ENCODE results near the gene CT45A5.
"Not testable (repeated sequence)": the region's sequence is repeated elsewhere in the genome, so short reads cannot be mapped to it uniquely, and the experiment has no call there.

The CT45A5 gene, protein sequence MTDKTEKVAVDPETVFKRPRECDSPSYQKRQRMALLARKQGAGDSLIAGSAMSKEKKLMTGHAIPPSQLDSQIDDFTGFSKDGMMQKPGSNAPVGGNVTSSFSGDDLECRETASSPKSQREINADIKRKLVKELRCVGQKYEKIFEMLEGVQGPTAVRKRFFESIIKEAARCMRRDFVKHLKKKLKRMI

DNA sequence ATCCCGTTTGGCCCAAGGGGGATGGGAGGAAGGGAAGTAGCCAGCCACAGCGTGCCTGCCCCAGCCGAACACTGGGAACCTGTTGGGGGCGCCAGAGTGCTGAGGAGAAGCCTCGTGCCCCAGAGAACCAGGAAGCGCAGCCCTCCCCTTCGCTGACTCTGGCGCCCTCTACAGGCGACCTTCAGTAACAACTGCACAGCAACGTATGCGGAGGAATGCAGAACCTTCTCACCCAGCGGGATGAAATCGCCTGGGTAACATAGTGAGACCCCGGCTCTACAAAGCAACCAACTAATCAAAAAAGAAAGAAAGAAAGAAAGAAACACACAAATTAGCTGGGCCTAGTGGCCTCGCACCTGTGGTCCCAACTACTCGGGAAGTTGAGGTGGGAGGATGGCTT, at the start of gene CT45A5:
TSS of gene CT45A5 (minus strand) at position 101 of the 400 bp plus-strand sequence. CDS start 3,774 bp downstream, outside the sequence.
- H3K9me3 ChIP-seq (ENCODE audit: low read length); H3K4me3 ChIP-seq (ENCODE audit: low read length); H3K27me3 ChIP-seq (ENCODE audit: insufficient read depth, low read length); H3K4me1 ChIP-seq (ENCODE audit: insufficient read depth, low read length); H3K36me3 ChIP-seq (ENCODE audit: insufficient read depth, low read length); H2AFZ ChIP-seq (ENCODE audit: low read depth, low read length): not testable (repeated sequence)

DNA sequence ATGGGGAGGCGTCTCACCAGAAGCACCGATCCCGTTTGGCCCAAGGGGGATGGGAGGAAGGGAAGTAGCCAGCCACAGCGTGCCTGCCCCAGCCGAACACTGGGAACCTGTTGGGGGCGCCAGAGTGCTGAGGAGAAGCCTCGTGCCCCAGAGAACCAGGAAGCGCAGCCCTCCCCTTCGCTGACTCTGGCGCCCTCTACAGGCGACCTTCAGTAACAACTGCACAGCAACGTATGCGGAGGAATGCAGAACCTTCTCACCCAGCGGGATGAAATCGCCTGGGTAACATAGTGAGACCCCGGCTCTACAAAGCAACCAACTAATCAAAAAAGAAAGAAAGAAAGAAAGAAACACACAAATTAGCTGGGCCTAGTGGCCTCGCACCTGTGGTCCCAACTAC, 34.6 kb upstream of the CT45A5 start, which contains the start of gene CT45A2:
TSS of gene CT45A2 (minus strand) at position 101 of the 400 bp plus-strand sequence. CDS start 3,747 bp downstream, outside the sequence.
- not testable (repeated sequence) for H3K4me3 ChIP-seq (ENCODE audit: low read length); H3K4me1 ChIP-seq (ENCODE audit: insufficient read depth, low read length); H3K9me3 ChIP-seq (ENCODE audit: low read length); H3K27me3 ChIP-seq (ENCODE audit: insufficient read depth, low read length); H2AFZ ChIP-seq (ENCODE audit: low read depth, low read length); H3K36me3 ChIP-seq (ENCODE audit: insufficient read depth, low read length)

DNA sequence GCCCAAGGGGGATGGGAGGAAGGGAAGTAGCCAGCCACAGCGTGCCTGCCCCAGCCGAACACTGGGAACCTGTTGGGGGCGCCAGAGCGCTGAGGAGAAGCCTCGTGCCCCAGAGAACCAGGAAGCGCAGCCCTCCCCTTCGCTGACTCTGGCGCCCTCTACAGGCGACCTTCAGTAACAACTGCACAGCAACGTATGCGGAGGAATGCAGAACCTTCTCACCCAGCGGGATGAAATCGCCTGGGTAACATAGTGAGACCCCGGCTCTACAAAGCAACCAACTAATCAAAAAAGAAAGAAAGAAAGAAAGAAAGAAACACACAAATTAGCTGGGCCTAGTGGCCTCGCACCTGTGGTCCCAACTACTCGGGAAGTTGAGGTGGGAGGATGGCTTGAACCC, 17.4 kb upstream of the CT45A5 start, which contains the start of gene CT45A6:
TSS of gene CT45A6 (minus strand) at position 101 of the 400 bp plus-strand sequence. CDS start 3,794 bp downstream, outside the sequence.
- H3K36me3 ChIP-seq (ENCODE audit: insufficient read depth, low read length); H3K27me3 ChIP-seq (ENCODE audit: insufficient read depth, low read length); H3K4me3 ChIP-seq (ENCODE audit: low read length); H3K4me1 ChIP-seq (ENCODE audit: insufficient read depth, low read length); H2AFZ ChIP-seq (ENCODE audit: low read depth, low read length); H3K9me3 ChIP-seq (ENCODE audit: low read length): not testable (repeated sequence)

DNA sequence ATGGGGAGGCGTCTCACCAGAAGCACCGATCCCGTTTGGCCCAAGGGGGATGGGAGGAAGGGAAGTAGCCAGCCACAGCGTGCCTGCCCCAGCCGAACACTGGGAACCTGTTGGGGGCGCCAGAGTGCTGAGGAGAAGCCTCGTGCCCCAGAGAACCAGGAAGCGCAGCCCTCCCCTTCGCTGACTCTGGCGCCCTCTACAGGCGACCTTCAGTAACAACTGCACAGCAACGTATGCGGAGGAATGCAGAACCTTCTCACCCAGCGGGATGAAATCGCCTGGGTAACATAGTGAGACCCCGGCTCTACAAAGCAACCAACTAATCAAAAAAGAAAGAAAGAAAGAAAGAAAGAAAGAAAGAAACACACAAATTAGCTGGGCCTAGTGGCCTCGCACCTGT, 17.2 kb downstream of the CT45A5 start, which contains the start of gene CT45A3:
TSS of gene CT45A3 (minus strand) at position 101 of the 400 bp plus-strand sequence. CDS start 3,747 bp downstream, outside the sequence.
- H3K4me1 ChIP-seq (ENCODE audit: insufficient read depth, low read length); H3K9me3 ChIP-seq (ENCODE audit: low read length); H2AFZ ChIP-seq (ENCODE audit: low read depth, low read length); H3K36me3 ChIP-seq (ENCODE audit: insufficient read depth, low read length); H3K4me3 ChIP-seq (ENCODE audit: low read length); H3K27me3 ChIP-seq (ENCODE audit: insufficient read depth, low read length): not testable (repeated sequence)

DNA sequence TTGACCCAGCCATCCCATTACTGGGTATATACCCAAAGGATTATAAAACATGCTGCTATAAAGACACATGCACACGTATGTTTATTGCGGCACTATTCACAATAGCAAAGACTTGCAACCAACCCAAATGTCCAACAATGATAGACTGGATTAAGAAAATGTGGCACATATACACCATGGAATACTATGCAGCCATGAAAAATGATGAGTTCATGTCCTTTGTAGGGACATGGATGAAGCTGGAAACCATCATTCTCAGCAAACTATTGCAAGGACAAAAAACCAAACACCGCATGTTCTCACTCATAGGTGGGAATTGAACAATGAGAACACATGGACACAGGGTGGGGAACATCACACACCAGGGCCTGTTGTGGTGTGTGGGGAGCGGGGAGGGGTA, 40.6 kb downstream of the CT45A5 start:
- not testable (repeated sequence) for H3K27me3 ChIP-seq (ENCODE audit: insufficient read depth, low read length); H2AFZ ChIP-seq (ENCODE audit: low read depth, low read length); H3K9me3 ChIP-seq (ENCODE audit: low read length); H3K4me1 ChIP-seq (ENCODE audit: insufficient read depth, low read length); H3K4me3 ChIP-seq (ENCODE audit: low read length); H3K36me3 ChIP-seq (ENCODE audit: insufficient read depth, low read length)

DNA sequence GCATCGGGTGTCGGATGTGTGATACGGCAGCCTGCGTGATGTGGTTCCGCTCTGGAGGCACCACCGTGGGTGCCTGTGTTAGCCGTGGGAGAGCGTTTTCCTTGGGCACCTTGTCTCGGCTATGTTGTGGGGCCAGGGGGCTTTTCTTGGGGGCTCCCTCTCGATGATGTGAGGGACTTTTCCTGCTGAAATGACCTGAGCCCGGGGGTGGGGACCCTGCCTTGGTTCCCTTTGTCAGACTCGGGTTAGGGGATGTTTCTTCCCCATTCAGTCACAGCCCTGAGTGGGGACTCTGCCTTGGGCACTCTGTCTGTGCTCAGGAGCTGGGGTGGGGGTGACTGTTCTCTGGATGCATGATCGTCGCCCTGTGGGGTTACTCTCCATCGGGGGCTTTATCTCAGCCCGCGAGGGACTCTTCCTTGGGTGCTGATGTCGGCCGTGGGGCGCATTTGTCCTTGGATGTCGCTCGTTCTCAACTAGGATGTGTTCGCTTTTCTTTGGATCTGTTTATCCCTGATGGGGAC, 44.0 kb downstream of the CT45A5 start:
- Histone ChIP-seq H3K36me3 (ENCODE audit: insufficient read depth, low read length) (no peaks in the 10 kb centered on the region), H2AFZ (ENCODE audit: low read depth, low read length) (no peak overlapping the region), H3K4me1 (ENCODE audit: insufficient read depth, low read length) (no peaks in the 10 kb centered on the region), H3K27me3 (ENCODE audit: insufficient read depth, low read length) (no peaks in the 10 kb centered on the region), H3K9me3 (ENCODE audit: low read length) (no peaks in the 10 kb centered on the region), H3K4me3 (ENCODE audit: low read length) (no peak overlapping the region)

DNA sequence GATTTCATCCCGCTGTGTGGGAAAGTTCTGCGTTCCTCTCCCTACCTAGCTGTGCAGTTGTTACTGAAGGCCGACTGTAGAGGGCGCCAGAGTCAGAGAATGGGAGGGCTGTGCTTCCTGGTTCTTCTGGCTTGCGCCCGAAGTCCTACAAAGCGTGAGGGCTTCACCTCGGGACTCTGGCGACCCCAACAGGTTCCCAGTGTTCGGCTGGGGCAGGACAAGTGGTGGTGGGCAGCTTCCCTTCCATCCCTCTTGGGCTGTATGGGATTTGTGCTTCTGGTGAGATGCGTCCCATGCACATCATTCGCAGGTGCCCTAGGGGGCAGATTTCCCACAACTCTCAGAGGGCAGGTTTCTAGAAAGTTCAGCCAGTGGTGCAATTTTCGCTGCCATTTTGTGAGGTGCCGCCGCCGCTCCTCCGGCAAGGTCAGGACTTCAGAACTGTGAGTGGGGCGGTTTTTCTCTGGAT, 44.6 kb downstream of the CT45A5 start:
- Histone ChIP-seq H3K36me3 (ENCODE audit: insufficient read depth, low read length) (no peaks in the 10 kb centered on the region), H3K4me1 (ENCODE audit: insufficient read depth, low read length) (no peaks in the 10 kb centered on the region), H2AFZ (ENCODE audit: low read depth, low read length) (no peak overlapping the region), H3K4me3 (ENCODE audit: low read length) (no peak overlapping the region), H3K9me3 (ENCODE audit: low read length) (no peaks in the 10 kb centered on the region), H3K27me3 (ENCODE audit: insufficient read depth, low read length) (no peaks in the 10 kb centered on the region)

DNA sequence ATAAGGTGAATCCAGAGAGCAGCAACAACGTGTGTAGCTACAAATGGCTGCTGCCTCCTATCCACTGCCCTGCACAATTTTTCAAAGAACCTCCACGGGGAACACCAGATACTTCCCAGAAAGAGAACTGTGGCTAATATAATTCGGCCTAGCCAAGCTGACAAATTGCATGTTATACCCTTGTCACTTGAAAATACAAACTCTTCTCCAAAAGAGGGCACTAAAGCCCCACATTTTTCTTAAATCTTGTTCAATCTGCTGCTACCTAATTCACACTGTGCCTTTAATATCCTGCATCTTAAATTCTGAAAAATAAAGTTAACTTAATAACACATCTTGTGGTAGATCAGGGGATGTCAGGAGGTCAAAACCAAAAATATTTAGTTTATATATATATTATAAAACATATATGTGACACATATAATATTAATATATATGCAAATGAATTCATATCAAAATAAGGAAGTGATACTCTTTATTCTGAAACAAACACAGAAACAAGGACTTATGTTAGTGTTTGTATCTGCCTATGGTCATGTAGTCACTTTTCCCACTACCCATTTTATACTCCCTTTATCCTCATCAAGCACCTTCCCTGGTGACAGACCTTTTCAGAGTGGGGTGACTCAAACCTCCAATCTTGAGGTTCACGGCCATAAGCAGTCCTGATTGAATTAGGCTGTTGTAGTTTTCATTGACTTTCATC, 47.8 kb downstream of the CT45A5 start:
- Histone ChIP-seq H3K4me1 (ENCODE audit: insufficient read depth, low read length) (no peaks in the 10 kb centered on the region), H3K9me3 (ENCODE audit: low read length) (no peaks in the 10 kb centered on the region), H3K36me3 (ENCODE audit: insufficient read depth, low read length) (no peaks in the 10 kb centered on the region), H3K27me3 (ENCODE audit: insufficient read depth, low read length) (no peaks in the 10 kb centered on the region), H2AFZ (ENCODE audit: low read depth, low read length) (no peak overlapping the region), H3K4me3 (ENCODE audit: low read length) (no peak overlapping the region)

DNA sequence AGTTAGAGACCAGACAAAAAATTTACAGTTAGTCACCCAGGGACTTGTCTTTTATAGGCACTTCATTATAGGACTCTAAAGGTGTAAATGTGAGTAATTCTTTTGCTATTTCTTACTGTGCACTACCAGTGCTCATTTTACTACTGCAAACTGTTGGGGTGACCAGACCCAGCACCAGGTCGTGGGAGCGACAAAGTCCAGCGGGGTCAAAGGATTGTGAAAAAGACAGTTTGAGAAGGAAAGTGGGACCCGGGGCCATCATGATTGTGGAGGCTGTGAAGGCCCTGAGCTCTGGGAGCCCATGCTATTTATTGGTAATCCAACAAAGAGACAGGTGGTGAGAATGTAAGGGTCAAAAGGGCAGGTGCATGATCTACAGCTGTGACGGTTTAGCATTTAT, 50.6 kb downstream of the CT45A5 start:
- not testable (repeated sequence) for H3K9me3 ChIP-seq (ENCODE audit: low read length); H3K4me3 ChIP-seq (ENCODE audit: low read length); H2AFZ ChIP-seq (ENCODE audit: low read depth, low read length); H3K27me3 ChIP-seq (ENCODE audit: insufficient read depth, low read length); H3K36me3 ChIP-seq (ENCODE audit: insufficient read depth, low read length); H3K4me1 ChIP-seq (ENCODE audit: insufficient read depth, low read length)

All from neuron (in vitro differentiated cells).